ENCODE measurements around the gene HTT. TPM values are rescaled to one million over a fixed set of nuclear protein-coding genes. Genes with fewer than 3 reads are reported as not detected.

HTT gene
- total and polyA plus RNA-seq, 9 of the 15 experiments (the other 6 are each of a cell fraction or from before 2014, with no cell fraction given), result 0.66 to 31.6 (median 14.7) TPM

DNA sequence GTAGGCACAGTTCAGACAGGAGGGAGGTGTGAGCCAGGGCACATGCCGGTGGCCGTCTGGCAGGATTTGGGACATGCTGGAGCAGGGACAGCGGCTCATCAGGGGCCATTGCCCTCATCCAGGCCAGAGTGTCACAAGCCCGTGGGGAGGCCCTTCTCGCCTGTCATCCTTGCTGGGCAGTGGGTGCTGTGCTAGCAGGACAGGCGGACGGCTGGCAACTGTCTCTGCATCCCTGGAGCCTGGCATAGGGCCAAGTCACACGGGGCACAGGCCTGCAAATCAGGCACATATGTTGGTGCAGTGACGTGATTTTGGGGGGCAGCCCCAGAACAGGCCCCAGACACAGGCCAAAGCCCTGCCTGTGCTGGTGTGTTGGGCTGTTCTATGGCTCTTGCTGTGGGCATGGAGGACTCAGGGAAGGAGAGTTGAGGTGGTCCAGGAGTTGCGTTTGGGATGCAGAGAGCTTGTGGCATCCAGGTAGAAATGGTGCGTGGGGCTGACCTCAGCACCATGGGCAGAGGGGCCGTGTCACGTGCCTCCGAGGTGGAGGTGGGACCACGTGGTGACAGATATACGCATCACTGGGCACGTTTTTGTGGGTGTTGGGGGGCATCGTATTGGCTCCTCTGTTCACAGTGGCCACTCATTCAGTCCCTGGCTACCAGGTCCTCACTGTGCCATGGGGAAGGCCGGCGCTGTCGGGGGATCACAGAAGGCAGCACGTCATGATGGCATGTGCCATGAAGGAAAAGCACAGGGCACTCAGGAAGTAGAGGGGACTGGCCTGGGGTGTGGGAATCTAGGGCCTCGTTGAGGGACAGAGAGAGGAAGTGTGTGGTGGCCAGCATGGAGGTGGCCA is 159.9 kb downstream of the HTT start (continued):
- TF ChIP-seq, protein P1, sequence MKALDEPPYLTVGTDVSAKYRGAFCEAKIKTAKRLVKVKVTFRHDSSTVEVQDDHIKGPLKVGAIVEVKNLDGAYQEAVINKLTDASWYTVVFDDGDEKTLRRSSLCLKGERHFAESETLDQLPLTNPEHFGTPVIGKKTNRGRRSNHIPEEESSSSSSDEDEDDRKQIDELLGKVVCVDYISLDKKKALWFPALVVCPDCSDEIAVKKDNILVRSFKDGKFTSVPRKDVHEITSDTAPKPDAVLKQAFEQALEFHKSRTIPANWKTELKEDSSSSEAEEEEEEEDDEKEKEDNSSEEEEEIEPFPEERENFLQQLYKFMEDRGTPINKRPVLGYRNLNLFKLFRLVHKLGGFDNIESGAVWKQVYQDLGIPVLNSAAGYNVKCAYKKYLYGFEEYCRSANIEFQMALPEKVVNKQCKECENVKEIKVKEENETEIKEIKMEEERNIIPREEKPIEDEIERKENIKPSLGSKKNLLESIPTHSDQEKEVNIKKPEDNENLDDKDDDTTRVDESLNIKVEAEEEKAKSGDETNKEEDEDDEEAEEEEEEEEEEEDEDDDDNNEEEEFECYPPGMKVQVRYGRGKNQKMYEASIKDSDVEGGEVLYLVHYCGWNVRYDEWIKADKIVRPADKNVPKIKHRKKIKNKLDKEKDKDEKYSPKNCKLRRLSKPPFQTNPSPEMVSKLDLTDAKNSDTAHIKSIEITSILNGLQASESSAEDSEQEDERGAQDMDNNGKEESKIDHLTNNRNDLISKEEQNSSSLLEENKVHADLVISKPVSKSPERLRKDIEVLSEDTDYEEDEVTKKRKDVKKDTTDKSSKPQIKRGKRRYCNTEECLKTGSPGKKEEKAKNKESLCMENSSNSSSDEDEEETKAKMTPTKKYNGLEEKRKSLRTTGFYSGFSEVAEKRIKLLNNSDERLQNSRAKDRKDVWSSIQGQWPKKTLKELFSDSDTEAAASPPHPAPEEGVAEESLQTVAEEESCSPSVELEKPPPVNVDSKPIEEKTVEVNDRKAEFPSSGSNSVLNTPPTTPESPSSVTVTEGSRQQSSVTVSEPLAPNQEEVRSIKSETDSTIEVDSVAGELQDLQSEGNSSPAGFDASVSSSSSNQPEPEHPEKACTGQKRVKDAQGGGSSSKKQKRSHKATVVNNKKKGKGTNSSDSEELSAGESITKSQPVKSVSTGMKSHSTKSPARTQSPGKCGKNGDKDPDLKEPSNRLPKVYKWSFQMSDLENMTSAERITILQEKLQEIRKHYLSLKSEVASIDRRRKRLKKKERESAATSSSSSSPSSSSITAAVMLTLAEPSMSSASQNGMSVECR (CRISPR knock-in tag; IDR thresholded peaks at IDR 0.05), result 0 out of 2 replicates have a peak, but pooled peaks have one; percentile 26
- TF ChIP-seq FOXJ2 (tag; IDR thresholded peaks at IDR 0.05), result no peak
- TF ChIP-seq POLR2B (IDR thresholded peaks at IDR 0.05; ENCODE audit: low read depth, partially characterized antibody), result no peak
- peak; percentile 27; the same call in 1 of the 2 replicates for TF ChIP-seq NFIX (CRISPR knock-in tag; IDR thresholded peaks at IDR 0.05; ENCODE audit: low read depth)
- 0 out of 2 replicates have a peak, but pooled peaks have one; percentile 3 for TF ChIP-seq EP400 (IDR thresholded peaks at IDR 0.05)
- no peak for TF ChIP-seq SRSF9 (IDR thresholded peaks at IDR 0.05; ENCODE audit: borderline replicate concordance, low read depth, low read length)
- TF ChIP-seq RBM22 (IDR thresholded peaks at IDR 0.05; ENCODE audit: low read depth, low read length, poor library complexity, severe bottlenecking), result peak; percentile 14
